GM18909 (cell line): ENCODE data around the gene GLIPR1L2.
"Not testable (repeated sequence)": the region's sequence is repeated elsewhere in the genome, so short reads cannot be mapped to it uniquely, and the experiment has no call there.

Source experiments
- ATAC-seq: cut with Tn5 transposase; IDR thresholded peaks from one replicate; pipeline ENCODE4 v1.9.1; 2021; ENCODE audit warnings: mild to moderate bottlenecking; ENCODE audit not compliant: unreplicated experiment, poor library complexity

The GLIPR1L2 gene

DNA sequence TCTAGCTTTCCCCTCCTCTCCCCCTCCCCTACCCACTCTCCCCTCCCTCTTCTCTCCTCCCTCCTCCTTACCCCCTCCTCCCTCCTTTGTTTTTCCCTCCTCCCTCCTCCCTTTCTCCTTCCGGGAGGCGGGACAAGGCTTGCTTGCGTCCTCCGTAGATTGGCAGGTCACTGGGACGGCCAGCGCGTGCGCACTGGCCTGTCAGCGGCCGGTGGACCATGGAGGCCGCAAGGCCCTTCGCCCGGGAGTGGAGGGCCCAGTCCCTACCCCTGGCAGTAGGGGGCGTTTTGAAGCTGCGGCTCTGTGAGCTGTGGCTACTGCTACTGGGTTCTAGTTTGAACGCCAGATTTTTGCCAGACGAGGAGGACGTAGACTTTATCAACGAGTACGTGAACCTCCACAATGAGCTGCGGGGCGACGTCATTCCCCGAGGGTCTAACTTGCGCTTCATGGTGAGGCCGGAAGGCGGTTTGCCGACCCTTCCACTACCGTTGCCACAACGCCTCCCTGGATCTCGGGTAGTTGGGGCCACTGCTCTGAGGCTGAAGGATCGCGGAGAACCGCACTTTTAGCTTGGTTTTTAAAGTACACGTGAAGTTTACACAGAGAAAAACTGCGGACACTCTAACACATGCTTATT lies at the start of gene GLIPR1L2:
Gene GLIPR1L2, plus strand, starts transcription at position 191 of the 640 bp plus-strand sequence. Its CDS starts 28 bp downstream, at position 219.
- ATAC-seq: peak; percentile 98

DNA sequence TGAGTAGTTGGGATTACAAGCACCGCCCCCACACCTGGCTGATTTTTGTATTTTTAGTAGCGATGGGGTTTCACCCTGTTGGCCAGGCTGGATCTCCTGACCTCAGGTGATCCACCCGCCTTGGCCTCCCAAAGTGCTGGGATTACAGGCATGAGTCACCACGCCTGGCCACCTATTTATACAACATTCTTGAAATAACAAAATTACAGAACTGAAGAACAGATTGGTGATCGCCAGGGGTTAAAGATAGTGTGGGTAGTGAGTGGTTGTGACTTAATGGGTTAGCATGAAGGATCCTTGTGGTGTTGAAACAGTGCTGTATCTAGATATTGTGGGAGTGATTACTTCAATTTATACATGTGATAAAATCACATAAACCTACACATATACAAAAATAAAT lies 49.0 kb upstream of the GLIPR1L2 start:
- no peak for ATAC-seq

DNA sequence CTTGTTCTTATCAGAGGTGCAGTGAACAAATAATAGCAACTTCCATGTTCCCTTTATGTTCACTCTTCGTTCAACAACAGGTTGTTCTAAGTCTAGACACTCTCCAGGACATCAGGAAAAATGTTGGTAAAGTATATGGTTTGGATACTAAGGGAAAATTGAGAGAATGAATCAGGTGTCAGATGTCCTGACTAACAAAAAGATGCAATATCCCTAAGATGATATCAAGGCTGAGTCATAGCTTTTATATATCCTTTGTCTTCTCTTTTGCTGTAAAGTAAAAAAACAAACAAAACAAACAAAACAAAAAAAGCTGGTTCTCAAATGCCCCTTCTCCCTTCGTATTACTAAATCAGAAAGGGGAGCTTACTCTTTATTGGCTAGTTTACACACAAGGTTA lies 45.4 kb upstream of the GLIPR1L2 start:
- no peak for ATAC-seq

DNA sequence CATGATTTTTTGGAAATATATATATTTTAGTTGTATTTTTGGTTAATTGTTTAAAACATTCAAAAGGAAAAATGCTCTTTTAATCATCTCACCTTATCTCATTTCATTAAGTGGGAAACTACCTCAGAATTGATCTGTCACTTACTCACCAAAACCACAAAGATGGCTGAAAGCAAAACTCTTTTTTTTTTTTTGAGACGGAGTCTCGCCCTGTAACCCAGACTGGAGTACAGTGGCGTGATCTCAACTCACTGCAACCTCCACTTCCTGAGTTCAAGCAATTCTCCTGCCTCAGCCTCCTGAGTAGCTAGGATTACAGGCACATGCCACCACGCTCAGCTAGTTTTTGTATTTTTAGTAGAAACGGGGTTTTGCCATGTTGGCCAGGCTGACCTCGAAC lies 44.7 kb upstream of the GLIPR1L2 start:
- not testable (repeated sequence) for ATAC-seq

DNA sequence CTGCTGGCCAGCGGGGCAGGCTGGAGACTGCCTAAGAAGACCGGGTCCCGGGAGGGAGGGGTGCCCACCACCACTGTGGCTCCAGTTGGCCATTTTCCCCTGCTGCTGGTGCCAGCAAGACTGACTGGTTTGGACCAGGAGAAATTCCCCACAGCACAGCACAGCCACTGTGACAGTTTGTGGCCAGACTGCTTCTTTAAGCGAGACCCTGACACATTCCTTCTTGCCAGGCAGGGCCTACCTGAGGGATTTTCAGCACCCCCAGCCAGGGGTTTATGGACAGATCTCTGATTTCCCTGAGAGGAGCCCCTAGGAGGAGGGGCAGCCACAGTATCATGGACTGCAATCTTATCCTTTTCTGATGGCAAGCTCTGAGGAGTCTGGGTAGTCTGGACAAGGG lies 40.9 kb upstream of the GLIPR1L2 start:
- ATAC-seq: no peak

DNA sequence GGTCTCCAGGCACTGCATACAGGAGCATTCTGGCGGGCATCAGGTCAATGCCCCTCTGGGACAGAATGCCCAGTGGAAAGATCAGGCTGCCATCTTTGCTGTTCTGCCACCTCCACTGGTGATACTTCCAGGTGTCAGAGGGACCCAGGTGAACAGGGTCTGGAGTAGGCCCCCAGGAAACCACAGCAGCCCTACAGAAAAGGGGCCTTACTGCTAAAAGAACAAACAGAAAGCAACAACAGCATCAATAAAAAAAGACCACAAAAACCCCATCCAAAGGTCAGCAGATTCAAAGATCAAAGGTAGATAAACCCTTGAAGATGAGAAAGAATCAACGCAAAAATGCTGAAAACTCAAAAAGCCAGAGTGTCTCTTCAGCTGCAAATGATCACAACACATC lies 40.5 kb upstream of the GLIPR1L2 start:
- ATAC-seq: no peak

DNA sequence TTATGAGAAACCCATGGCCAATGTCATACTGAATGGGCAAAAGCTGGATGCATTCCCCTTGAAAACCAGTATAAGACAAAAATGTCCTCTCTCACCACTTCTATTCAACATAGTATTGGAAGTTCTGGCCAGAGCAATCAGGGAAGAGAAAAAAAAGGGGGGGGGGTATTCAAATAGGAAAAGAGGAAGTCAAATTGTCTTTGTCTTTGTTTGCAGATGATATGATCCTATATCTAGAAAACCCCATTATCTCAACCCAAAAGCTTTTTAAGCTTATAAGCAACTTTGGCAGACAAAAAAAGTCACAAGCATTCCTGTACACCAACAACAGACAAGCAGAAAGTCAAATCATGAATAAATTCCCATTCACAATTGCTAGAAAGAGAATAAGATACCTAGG lies 36.9 kb upstream of the GLIPR1L2 start:
- no peak for ATAC-seq

DNA sequence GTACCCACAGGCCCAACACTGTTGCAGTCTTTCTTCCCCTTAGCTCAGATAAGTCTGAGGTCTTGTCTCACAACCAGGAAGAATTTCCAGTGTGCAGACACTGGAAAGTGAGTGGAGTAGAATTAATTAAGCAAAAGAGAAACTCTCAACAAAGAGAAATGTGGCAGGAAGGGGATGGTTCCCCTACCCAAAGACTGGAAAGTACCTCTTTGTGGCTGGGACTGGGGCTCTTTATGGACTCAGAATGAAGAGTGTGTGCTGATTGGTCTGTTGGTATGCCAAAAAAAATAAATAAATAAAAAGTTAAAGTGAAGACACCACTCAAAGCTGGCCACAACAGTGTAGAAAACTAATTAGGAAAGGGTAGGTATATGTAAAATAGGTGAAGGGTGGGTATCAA lies 30.0 kb upstream of the GLIPR1L2 start:
- no peak for ATAC-seq

DNA sequence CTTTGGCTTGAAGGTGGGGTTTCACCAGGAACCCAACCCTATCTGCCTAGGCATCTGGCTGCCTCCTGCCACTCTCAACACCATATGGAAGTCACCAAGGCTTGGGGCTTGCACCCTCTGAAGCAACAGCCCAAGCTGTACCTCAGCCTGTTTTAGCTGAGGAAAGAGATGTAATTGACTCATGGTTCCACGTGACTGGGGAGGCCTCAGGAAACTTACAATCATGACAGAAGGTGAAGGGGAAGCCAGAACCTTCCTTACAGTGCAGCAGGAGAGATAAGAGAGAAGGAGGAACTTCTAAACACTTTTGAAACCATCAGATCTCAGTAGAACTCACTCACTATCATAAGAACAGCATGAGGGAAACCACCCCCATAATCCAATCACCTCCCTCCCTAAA lies 29.5 kb upstream of the GLIPR1L2 start:
- ATAC-seq: no peak

DNA sequence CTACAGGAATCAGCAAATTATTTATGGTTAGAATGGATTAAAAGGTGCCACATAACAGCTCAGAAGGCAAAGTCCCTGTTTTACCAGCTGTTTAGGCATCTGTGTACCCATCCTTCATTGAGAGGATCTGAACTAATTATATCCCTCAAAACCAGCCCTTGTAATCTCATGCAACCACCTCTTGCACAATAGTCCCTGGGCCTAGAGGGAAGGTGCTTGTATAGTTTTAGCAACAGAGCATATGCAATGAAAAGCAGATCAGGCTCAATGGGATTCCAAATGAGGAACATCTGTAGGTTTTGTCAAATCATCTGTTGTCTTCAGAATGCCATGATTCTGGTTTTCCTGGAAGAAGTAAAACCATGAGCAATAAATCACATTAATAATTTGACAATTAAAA lies 26.0 kb upstream of the GLIPR1L2 start:
- no peak for ATAC-seq

DNA sequence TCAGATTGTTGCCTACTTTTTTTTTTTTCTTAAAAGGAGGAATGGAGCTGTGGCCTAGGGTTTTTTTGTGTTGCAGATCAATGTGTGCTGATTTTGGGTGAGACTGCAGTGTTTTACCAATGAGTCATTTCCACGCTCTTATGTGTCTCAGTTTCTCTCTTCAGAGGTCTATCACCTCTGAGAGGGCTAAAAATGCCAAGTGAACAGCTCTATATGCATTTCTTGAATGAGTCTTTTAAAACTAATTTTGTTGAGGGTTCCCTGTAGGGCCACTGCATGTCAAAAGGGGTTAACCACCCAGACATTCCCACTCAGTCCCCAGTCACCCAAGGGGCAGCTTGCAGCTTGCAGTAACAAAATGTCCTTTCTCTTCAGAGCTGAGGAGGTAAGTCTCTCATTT lies 24.3 kb upstream of the GLIPR1L2 start:
- peak; percentile 70 for ATAC-seq

DNA sequence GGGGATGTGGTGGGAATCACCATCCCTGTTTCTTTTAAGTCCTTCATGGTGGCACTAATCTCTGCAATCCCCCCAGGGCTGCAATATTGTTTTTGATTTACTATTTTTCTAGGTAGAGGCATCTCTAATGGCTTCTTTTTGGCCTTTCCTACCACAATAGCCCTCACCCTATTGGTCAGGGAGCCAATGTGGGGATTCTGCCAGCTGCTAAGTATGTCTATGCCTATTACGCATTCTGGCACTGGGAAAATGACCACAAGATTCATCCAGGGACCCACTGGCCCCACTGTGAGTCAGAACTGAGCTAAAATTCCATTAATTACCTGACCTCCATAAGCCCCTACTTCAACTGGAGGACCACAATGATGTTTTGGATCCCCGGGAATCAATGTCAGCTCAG lies 15.9 kb upstream of the GLIPR1L2 start:
- no peak for ATAC-seq

DNA sequence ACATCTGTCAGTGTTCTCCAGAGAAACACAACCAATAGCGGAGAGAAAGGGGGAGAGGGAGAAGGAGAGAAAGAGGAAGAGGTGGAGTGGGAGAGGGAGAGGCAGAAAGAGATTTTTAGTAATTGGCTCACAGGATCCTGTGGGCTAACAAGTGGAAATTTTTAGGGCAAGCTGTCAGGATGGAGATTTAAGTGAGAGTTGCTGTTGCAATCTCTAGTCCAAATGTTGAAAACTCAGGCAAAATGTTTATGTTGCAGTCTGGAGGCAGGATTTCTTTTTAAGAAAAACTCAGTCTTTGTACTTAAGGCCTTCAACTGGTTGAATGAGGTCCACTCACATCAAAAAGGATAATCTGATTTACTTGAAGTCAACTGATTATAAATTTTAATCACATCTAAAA lies 12.5 kb upstream of the GLIPR1L2 start:
- ATAC-seq: no peak

DNA sequence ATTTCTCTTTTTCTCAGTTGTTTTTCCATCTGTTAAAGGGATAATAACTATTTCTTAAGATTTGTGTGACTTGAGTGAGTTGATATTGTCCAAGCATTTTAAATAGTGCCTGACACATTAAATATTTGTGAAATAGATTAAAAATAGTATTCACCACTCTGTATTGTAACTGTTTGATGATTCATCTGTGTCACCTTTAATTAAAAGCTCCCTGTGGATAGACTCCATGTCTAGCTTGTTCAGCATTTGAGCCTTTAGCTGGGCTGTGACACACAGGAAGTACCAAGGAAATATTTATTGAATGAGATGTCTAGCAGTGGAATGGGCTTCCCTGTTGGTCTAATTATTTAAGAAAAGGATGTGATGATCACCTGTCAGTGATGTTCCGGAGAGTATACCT lies 1.8 kb upstream of the GLIPR1L2 start:
- ATAC-seq: no peak

DNA sequence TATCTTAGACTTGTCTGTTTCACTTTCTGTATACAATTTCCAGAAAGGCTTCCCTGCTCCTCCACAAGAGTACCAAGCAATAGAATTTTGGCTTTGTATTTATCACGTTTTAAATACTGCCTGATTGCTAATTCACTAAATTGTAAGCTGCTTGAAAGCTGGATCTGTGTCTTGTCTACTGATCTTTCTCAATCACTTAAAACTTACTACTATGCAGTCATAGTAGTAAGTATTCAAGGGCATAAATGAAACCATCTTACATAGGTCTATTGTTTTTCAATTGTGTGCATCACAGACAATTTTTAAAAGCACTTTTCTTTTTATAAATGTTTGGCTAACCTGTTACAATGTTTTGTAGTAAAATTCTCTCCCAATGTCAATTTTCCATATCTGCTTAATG lies 1.2 kb upstream of the GLIPR1L2 start:
- no peak for ATAC-seq

DNA sequence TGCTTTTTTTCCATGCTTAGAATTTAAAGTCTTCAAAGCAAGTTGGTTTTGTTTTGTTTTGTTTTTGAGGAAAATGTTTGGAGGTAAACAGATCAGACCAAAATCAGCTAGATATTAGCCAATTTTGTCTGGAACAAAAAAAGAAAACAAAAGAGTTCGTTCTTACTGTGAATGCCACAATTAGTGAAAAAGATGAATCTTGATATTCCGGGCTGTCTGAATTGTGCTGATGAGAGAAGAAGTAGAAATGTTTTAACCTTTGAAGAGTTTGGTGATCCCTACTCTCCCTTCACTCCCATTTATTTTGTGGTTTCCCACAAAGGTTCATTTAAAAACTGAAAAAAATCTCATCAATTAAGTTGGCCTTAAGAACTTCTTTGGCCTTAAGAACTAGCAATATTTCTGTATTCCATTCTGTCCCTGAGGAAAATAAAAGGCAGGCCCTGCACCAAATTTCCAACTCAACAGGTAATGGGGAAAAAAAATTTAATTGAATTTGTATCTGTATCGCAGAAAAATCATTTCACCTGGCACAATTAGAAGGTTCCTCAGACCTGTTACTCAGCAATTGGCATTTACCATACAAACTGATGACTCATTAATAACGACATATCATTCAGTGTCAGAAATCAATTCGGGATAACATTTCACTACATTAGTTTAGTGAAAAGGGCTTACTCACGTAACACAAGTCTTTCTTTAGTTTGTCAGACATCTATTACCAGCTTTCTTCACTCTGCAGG lies 562 bp upstream of the GLIPR1L2 start:
- peak; percentile 16 for ATAC-seq

DNA sequence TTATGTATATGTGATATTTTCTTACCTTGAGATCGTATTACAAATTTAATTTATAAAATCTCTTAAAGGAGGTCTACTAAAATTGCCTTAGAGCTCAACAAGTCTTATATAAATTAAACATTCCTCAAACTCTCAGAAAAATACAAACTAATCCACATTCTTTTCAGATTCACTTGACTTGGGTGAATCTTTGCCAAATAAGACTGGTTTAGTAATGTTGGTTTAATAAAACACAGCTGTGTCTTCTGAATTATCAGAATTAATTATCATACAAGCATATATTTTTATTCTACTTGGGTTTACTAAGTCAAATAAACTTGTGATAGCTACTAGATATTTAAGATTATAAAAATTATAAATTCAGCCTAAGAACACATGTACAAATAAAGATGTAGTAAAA lies 13.3 kb downstream of the GLIPR1L2 start:
- ATAC-seq: no peak

DNA sequence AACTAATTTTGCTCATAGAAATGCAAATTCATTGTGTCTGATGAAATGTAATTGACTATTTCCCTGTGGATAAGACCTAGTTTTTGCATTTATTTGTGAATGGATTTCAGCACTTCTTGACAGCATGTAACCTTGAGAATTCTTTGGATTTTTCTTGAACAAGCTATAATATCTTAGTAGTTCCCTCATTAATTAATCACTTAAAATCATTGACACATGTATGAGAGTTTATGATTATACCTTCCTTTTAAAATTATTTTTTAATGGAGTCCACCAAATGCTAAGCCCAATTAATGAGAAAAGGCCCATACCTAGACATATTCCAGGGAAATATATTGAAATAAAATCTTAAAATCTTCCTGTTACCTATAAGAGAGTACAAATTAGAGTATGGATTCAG lies 16.8 kb downstream of the GLIPR1L2 start:
- no peak for ATAC-seq

DNA sequence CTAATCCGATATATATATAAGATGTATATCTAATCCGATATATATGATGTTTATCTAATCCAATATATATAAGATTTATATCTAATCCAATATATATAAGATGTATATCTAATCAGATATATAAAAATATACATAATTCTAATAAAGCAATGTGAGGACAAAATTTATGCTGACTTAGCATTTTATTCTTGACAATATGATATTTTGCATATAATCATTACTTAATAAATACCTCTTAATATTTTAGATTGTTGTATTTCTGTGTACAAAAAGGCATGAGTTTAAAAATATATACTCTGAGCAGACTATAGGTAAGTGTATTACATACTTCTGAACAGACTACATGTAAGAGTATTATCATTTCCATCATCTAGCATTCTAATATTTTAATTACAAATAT lies 18.9 kb downstream of the GLIPR1L2 start:
- ATAC-seq: no peak

DNA sequence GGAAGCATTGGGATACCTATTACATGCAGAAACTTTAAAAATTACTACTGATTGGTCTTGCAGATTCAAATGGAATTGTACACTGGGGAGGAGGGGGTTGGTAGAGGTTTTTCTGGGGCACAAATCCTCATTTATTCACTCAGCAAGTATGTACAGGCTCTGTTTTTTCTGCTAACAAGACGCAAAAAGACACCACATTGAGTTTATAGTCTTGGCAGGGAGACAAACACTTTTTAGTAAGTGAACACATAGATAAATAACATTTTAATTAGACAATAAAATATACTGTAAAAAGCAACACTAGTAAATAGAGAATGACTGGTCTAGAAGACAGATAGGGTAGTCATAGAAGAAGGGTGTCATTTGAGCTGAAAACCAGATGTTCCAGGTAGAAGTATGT lies 23.8 kb downstream of the GLIPR1L2 start:
- ATAC-seq: no peak

DNA sequence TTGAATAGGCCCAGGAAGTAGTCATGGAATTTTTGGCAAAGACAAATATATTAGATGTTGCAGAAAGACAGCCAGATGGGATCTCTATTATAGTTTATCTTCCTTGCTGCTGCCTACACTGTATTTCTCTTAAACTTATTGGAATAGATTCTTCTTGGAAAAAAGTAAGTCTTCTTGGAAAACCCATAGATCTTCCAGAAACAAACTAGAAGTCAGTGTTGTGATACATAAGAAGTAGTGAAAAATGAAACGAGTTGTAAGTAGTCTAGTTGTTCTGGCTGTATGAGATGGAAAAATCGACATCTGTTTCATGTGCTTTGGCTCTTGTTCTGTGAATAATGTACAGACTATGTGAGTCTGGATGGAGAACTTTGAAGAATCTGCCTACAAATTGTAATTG lies 29.0 kb downstream of the GLIPR1L2 start:
- ATAC-seq: no peak

DNA sequence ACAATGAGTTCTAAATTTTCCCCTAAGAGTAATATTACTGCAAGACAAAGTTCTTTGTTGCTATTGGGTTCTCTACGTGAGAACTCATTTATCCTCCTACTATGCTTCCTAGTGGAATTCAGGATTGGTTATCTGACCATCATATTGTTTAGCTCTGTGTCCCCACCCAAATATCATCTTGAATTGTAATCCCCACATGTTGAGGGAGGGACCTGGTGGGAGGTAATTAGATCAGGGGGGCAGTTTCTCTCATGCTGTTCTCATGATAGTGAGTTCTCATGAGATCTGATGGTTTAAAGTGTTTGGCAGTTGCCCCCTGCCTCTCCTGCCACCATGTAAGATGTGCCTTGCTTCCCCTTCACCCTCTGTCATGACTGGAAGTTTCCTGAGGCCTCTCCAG lies 36.6 kb downstream of the GLIPR1L2 start:
- no peak for ATAC-seq
